NK-92 (cell line): Measurements from ENCODE around the gene GRIFIN.
"Not testable (repeated sequence)": the region's sequence is repeated elsewhere in the genome, so short reads cannot be mapped to it uniquely, and the experiment has no call there.

Experiments
- DNase-seq: peaks from one replicate; lab custom pipeline; 2025; ENCODE audit not compliant: unreplicated experiment; lab: John Stamatoyannopoulos, UW

The GRIFIN gene

DNA sequence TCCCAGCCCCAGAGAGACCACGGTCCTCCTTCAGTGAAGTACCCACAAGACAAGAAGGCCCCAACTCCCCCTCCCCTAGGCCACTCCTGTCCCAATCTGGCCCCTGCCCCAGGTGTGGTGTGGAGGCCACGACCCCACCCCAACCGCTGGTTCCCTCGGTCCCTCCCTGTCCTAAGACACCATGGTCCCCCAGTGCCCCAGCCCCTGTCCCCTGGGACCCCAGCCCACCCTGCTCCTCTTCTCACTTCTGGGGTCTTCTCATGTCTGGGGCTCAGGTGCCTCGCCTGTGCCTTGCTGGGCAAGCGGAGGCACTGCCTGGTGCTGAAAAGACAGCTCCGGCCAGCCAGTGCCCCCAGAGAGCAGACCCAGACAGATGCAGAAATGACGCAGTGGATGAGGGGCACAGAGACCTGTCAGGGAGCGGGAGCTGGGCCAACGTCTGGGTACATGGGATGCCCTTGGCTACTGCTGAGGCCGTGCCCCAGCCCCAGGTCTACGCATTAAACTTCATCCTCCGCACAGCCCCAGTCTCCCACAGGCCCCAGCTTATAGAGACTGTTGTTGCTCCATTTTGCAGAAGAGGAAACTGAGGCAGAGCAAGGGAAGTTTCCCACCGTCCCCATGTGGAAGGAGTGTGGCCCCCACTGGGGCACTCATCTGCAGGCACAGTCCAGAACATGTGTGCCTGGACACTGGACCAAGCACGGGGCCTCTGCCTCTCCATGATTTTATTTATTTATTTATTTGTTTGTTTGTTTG lies 14.8 kb downstream of the GRIFIN start:
- DNase-seq, result no peak

DNA sequence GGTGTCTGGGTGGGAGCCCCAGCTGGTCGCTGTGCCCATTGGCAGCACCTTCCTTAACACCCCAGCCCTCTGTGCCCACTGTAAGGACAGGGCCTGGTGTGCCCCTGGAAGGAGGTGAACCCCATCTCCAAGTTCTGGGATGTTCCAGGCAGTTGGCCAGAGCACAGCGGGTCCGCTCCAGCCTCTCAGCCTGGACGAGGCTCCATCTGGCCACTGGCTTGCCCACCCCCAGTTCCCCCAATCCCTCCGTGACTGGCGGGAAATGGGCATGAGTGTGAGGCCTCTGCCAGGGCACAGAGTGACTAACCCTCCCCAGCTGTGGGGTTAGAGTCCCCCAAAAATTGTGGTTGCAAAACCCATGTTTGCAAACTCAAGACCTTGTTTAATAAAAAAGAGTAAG lies 15.6 kb downstream of the GRIFIN start:
- DNase-seq, result no peak

GRCh38 chr7:2460188-2460587 lies 16.0 kb downstream of the GRIFIN start:
- no peak for DNase-seq

DNA sequence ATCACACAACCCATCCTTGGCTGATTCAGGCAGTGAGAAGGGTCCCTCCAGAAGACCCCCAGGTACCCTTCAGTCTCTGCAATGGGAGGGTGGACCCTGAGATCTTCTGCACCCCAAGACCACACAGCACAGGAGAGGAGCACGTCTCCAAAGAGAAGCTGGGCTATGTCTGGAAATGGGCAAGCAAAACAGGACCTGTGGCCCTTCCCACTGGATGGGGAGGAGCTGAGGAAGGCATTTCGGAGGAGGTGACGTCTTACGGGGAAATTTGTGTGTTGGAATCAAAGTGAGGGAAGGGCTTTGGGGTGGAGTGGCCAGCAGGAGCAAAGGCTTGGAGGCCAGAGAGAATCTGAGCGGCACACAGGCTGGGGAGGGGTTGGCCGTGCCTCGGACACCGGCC lies 16.5 kb downstream of the GRIFIN start:
- no peak for DNase-seq

DNA sequence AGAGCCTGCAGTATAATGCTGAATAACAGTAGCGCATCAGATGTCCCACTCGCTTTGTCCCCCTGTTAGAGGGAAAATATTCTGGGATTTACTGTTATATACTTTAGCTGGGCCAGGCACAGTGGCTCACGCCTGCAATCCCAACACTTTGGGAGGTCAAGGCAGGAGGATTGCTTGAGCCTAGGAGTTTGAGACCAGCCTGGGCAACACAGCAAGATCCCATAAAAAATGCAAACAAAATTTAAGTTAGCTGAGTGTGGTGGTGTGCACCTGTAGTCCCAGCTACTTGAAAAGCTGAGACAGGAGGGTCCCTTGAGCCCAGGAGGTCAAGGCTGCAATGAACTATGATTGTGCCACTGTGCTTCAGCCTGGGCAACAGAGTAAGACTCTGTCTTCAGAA lies 22.3 kb downstream of the GRIFIN start:
- not testable (repeated sequence) for DNase-seq

- no peak for DNase-seq
Measured at GRCh38 chr7:2452643-2453270, 23.4 kb downstream of the GRIFIN start.

DNA sequence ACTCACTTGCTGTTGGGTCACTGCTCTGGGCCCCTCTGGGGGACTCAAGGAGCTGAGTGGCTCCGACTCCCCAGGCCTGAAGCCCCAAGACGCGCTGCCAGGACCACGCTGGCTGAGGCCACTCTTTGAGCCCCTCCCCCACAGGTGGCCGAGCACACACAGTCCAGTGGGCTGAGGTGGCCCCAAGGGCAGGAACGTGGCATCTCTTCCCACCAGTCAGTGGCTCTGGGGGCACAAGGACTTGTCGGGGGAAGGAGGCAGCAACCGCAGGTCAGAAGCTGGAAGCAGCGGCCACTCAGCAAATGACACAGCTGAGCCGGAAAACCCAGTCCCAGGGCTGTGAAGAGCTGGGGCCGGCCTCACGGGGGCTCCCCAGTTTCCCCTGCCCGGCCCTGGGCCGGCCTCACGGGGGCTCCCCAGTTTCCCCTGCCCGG lies 24.1 kb downstream of the GRIFIN start:
- no peak for DNase-seq

- no peak for DNase-seq
Measured at GRCh38 chr7:2451171-2452073, 24.8 kb downstream of the GRIFIN start.

DNA sequence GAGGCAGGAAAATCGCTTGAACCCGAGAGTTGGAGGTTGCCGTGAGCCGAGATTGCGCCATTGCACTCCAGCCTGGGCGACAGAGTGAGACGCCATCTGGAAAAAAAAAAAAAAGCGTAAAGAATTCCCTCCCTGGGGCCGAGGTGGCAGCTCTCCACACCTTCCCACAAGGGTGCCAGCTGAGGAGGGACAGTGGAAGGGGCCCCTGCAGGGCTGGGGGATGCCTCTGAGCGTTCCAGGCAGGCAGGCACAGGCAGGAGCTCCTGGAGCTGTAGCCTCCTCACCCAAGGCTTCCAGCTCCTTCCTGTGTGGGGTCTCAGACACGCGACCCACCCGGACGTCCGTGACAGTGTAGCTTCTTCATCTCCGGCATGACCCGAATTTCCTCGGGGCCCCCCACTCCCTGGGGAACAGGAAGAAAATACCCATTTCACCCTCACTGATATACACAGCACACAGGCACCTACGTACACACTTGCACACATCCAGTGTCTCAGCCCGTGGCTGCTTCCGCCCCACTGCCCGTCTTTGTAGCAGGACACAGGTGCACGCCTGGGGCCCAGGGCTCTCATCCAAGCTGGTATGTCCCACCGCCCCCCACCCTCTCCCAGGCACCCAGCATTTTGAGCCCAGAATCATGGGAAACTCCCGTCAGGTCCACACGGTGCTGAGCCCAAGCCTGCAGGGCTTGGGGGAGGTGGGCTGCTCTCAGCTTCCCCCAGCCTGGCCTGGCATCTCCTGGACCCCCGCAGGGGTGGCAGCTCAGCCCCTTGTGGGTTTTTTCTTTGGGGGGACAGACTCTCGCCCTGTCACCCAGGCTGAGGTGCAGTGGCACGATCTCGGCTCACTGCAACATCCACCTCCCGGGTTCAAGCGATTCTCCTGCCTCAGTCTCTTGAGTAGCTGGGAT lies 25.7 kb downstream of the GRIFIN start:
- no peak for DNase-seq

- DNase-seq, result no peak
Measured at GRCh38 chr7:2446676-2447075, 29.5 kb downstream of the GRIFIN start.

DNA sequence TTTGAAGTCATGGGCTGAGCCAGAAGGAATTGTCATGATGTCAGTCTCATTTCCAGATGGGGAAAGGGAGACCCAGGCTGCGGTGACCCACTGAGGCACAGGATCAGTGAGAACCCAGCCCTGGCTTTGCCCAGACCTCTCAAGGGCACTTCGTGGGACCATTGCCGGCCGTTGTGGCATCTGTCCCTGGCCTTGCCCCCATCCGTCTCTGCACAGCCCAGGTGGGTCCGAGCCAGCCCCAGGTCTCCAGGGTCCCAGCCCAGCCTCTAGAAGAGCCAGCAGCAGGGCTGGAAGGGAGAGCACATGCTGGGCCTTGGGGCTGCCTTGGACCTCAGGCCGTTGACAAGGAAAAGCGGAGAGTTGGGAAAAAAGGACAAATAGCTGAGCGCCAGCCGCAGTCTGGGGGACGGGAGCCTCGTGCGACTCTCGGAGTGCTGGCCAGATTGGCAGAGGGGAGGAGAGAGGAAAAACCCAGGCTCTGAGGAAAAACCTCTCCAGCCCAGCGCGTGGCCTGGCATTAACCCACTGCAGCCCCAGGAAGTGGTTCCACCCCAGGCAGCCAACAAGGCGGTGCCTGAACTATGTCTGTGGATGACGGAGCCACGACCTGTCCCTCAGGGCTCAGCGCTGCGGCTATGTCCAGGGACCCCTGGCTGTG lies 30.2 kb downstream of the GRIFIN start:
- no peak for DNase-seq

- no peak for DNase-seq
Measured at GRCh38 chr7:2445047-2445446, 31.2 kb downstream of the GRIFIN start.

GRCh38 chr7:2444476-2444875 lies 31.7 kb downstream of the GRIFIN start:
- DNase-seq, result no peak

- DNase-seq, result no peak
Measured at GRCh38 chr7:2443491-2443890, 32.7 kb downstream of the GRIFIN start.

- DNase-seq, result no peak
Measured at GRCh38 chr7:2441430-2442058, 34.7 kb downstream of the GRIFIN start.

GRCh38 chr7:2440608-2441245 lies 35.5 kb downstream of the GRIFIN start:
- no peak for DNase-seq

GRCh38 chr7:2438775-2439174 lies 37.4 kb downstream of the GRIFIN start:
- no peak for DNase-seq

DNA sequence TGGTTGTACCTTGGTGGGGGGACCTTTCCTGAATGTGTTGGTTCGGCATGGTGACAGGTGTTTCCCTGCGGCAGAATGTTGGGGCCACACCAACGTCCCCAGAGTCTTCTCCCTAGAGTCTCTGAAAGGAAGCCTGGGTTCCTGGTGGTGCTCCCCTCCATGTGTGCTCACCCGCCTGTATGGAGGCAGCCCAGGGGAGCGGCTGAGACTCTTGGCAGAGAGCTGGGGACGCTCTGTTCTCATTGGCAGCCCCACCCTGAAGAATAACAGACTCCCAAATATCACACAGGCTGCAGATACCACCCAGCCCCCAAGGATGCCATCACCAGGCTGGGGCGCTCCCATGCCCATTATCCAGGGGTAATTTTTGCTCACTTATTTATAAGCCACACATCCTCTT lies 38.0 kb downstream of the GRIFIN start:
- DNase-seq, result no peak

GRCh38 chr7:2437537-2438148 lies 38.6 kb downstream of the GRIFIN start:
- no peak for DNase-seq
